SHP77 (cell line): ENCODE measurements around the gene TMEM8B.
"Not testable (repeated sequence)": the region's sequence is repeated elsewhere in the genome, so short reads cannot be mapped to it uniquely, and the experiment has no call there.

Experiments used
- DNase-seq, 2 experiments: peaks; one replicate each; lab custom pipeline; 2025; lab: John Stamatoyannopoulos, UW

The TMEM8B gene

GRCh38 chr9:35908504-35909125 lies 79.6 kb downstream of the TMEM8B start:
- DNase-seq = no peak

DNA sequence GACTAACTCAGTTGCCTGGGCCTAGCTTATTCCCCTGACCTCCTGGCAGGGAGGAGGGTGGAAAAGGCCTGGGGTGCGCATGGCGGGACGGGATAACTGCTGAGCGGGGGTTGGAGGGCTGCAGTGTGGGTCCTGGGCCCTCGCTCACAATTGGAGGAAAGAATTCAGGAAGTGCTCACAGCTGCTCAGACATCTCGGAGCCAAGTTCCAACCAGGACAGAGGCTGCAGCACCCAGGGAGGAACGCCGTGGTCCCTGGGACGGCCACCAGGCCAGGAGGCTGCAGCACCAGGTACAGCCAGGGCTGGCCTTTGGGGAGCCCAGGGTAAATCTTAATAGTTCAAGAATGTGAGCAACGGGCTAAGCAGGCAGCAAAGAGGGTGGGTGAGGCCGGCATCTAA lies 80.2 kb downstream of the TMEM8B start, which contains the start of gene SPAAR:
TSS of gene SPAAR (plus strand) at position 217 of the 400 bp plus-strand sequence. CDS start 974 bp downstream, outside the sequence.
- no peak for DNase-seq

DNA sequence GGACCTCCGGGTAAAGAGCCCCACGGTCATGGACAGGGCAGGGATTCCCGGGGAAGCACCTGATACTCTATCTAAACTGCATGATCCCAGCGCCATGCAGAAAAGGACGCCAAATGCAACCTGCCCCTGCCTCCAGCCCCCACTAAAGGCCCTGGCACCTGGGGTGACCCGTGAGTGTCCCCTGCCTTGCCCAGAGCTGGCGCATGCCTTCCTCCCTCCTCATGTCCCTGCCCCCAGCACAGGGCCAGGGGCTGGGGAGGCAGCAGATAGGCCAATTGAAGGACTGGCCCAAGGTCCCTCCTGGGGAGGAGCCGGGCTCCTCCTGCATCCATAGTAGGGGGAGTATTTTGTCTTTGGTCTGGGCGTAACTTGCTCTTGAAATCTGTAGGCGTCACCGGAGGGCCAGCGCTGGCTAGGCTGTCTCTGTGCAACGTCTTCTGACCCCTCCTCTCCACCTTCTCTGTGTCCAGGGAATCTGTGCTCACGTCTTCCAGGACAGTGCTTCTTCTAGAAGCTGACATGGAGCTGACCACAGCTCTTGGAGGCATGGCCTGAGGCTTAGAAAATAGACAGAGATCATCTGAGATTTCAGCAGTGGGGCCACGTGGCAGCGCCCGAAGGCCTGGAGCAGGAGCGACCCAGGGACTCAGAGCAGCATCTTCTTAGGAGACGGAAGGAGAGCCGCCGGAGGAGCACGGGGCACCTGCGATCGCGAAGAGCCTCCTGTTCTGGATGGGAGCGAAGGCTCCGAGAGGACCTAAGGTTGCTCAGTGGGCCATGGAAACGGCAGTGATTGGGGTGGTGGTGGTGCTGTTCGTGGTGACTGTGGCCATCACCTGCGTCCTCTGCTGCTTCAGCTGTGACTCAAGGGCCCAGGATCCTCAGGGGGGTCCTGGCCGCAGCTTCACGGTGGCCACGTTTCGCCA lies 80.9 kb downstream of the TMEM8B start:
- DNase-seq = no peak

- DNase-seq = peak; percentile 24 to 37
Measured at GRCh38 chr9:35910613-35911359, 81.8 kb downstream of the TMEM8B start.

GRCh38 chr9:35911690-35912089 lies 82.7 kb downstream of the TMEM8B start:
- DNase-seq = no peak

GRCh38 chr9:35912791-35913400 lies 83.9 kb downstream of the TMEM8B start:
- no peak for DNase-seq

- not testable (repeated sequence) for DNase-seq
Measured at GRCh38 chr9:35913429-35913828, 84.4 kb downstream of the TMEM8B start.

DNA sequence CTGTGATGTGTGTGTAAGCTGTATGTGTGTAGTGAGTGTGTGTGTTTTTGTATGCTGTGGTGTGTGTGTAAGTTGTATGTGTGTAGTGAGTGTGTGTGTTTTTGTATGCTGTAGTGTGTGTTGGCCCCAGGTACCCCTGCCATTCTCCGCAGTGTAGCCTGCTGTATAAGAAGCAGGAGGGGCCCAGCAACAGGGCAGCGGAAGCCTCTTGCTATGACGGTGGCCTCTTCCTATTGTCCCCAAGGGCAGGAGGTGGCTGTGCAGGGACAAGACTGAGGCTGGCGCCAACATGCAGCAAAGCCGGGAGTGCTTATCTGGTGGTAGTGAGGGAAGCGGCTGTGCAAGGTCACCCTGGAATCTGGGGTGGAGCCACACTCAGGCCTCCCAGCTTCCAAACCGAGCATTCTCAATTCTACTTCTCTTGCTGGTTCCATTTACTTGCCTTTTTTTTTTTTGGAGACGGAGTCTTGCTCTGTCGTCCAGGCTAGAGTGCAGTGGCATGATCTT lies 85.3 kb downstream of the TMEM8B start:
- DNase-seq = no peak
